ENCODE results near the gene ELF5.

The ELF5 gene

GRCh38 chr11:34493926-34494595 is 19.5 kb downstream of the ELF5 start (continued):
- TF ChIP-seq IKZF3 (tag by site-specific recombination; IDR thresholded peaks at IDR 0.05) (no peak), ZXDB (tag by site-specific recombination; IDR thresholded peaks at IDR 0.05) (no peak), ZFP3 (tag by site-specific recombination; IDR thresholded peaks at IDR 0.05; ENCODE audit: low read depth) (no peak), ZEB2 (tag by site-specific recombination; IDR thresholded peaks at IDR 0.05) (no peak), ZNF169 (tag by site-specific recombination; IDR thresholded peaks at IDR 0.05) (no peak), GLIS1 (tag by site-specific recombination; IDR thresholded peaks at IDR 0.05) (no peak), ZNF792 (tag by site-specific recombination; IDR thresholded peaks at IDR 0.05) (no peak), ZNF280D (tag by site-specific recombination; IDR thresholded peaks at IDR 0.05) (no peak)

GRCh38 chr11:34493468-34493867 is 20.1 kb downstream of the ELF5 start:
- CTCF ChIA-PET = interaction anchor here (0.6 to 5.5 kb wide), 13 partner anchors 9 to 657 kb away, joined by 3 to 105 read pairs (median 5); no protein-coding TSS in a partner anchor
- Histone ChIP-seq H3K4me1 (ENCODE audit: control insufficient read depth, insufficient read depth, low read length) (no peaks in the 10 kb centered on the region), H3K27ac (ENCODE audit: extremely low read depth, low read depth, low read length) (no peak overlapping the region), H3K9me3 (ENCODE audit: control insufficient read depth, insufficient read depth, low read depth, low read length) (no peaks in the 10 kb centered on the region), H3K4me3 (ENCODE audit: low read depth, low read length) (no peak overlapping the region), H3K36me3 (ENCODE audit: control insufficient read depth in 2 of 2, insufficient read depth in 1 of 2, low read length in 2 of 2) (no peaks in the 10 kb centered on the region)
- POLR2A ChIA-PET = no interaction called here
- no peak for TF ChIP-seq ZNF626 (tag by site-specific recombination; IDR thresholded peaks at IDR 0.05)
- TF ChIP-seq ZNF621 (tag by site-specific recombination; IDR thresholded peaks at IDR 0.05) = no peak
- TF ChIP-seq ZNF510 (tag by site-specific recombination; IDR thresholded peaks at IDR 0.05; ENCODE audit: insufficient replicate concordance) = no peak
- TF ChIP-seq ZNF19 (tag by site-specific recombination; IDR thresholded peaks at IDR 0.05; ENCODE audit: low read depth) = no peak
- TF ChIP-seq PRDM2 (tag by site-specific recombination; IDR thresholded peaks at IDR 0.05; ENCODE audit: borderline replicate concordance) = no peak
- no peak for TF ChIP-seq ZNF311 (tag by site-specific recombination; IDR thresholded peaks at IDR 0.05; ENCODE audit: borderline replicate concordance)
- TF ChIP-seq PRDM10 (tag by site-specific recombination; IDR thresholded peaks at IDR 0.05) = no peak
- TF ChIP-seq ZNF146 (tag by site-specific recombination; IDR thresholded peaks at IDR 0.05) = no peak
- no peak for TF ChIP-seq ZFP69B (tag by site-specific recombination; IDR thresholded peaks at IDR 0.05)
- TF ChIP-seq MEIS1 (CRISPR knock-in tag; IDR thresholded peaks at IDR 0.05; ENCODE audit: borderline replicate concordance) = no peak
- no peak for TF ChIP-seq KLF7 (tag by site-specific recombination; IDR thresholded peaks at IDR 0.05; ENCODE audit: borderline replicate concordance)
- TF ChIP-seq ZNF184 (tag by site-specific recombination; IDR thresholded peaks at IDR 0.05) = no peak
- no peak for TF ChIP-seq ZNF707 (tag by site-specific recombination; IDR thresholded peaks at IDR 0.05)
- no peak for TF ChIP-seq ZNF426 (tag by site-specific recombination; IDR thresholded peaks at IDR 0.05)
- no peak for TF ChIP-seq GFI1B (tag by site-specific recombination; IDR thresholded peaks at IDR 0.05)
